Body of pancreas (tissue), 4 donors: ENCODE results near the gene SGMS1.

Experiments
- POLR2A ChIP-seq, 3 donors: fragments of 450-650 bp; IDR thresholded peaks; one replicate each; pipeline ENCODE4 v1.6.1; 2016; ENCODE audit warnings: antibody characterized with exemption in 3 of 3, mild to moderate bottlenecking in 2 of 3
- TF ChIP-seq, protein P1 (sequence below), 7 experiments: fragments of 450-650 bp in 4 of 7; fragments of 200-600 bp in 3 of 7; sonication (generic) in 3 of 7; IDR thresholded peaks; one replicate each; pipeline ENCODE4 v1.5.1; 2016 to 2019; ENCODE audit warnings: antibody characterized with exemption in 7 of 7

DNA sequence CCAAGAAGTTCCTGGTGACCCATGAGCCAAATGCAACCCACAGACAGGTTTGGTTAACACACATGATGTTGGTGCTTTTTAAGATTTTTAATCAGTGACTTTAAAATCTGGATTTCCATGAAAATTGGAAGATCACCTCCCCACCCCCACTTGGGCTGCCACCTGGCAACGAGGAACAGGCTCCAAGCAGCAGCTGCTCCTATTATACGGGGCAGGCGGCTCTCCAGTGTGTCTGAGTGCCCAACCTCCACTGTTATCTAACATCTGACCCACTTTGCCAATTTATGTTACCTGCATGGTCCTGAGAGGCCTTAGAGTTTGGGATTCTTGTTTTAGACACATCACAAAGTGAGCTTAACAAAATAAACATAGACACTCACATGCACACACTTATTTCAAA lies 56.4 kb downstream of the SGMS1 start:
- TF ChIP-seq, protein P1, sequence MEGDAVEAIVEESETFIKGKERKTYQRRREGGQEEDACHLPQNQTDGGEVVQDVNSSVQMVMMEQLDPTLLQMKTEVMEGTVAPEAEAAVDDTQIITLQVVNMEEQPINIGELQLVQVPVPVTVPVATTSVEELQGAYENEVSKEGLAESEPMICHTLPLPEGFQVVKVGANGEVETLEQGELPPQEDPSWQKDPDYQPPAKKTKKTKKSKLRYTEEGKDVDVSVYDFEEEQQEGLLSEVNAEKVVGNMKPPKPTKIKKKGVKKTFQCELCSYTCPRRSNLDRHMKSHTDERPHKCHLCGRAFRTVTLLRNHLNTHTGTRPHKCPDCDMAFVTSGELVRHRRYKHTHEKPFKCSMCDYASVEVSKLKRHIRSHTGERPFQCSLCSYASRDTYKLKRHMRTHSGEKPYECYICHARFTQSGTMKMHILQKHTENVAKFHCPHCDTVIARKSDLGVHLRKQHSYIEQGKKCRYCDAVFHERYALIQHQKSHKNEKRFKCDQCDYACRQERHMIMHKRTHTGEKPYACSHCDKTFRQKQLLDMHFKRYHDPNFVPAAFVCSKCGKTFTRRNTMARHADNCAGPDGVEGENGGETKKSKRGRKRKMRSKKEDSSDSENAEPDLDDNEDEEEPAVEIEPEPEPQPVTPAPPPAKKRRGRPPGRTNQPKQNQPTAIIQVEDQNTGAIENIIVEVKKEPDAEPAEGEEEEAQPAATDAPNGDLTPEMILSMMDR (IDR thresholded peaks at IDR 0.05) = no peak
- TF ChIP-seq POLR2A (IDR thresholded peaks at IDR 0.05) = no peak
